HL-60 (cell line): ENCODE results near the gene PSMD2.

Source experiments
- CTCF ChIP-seq: IDR thresholded peaks from one replicate; pipeline ENCODE4 v1.5.1; 2011; ENCODE audit warnings: low read length, control low read depth, inconsistent platforms; ENCODE audit not compliant: insufficient read depth
- GABPA ChIP-seq: IDR thresholded peaks from 2 replicates; pipeline ENCODE4 v1.6.1; 2012; ENCODE audit warnings: low read depth
- POLR2AphosphoS5 ChIP-seq: IDR thresholded peaks from 2 replicates; pipeline ENCODE4 v1.6.1; 2012; ENCODE audit warnings: low read depth
- REST ChIP-seq: IDR thresholded peaks from 2 replicates; pipeline ENCODE4 v1.6.1; 2012; ENCODE audit warnings: low read depth; ENCODE audit not compliant: insufficient replicate concordance
- SPI1 ChIP-seq: IDR thresholded peaks from 2 replicates; pipeline ENCODE4 v1.6.1; 2012; ENCODE audit warnings: low read depth, mild to moderate bottlenecking, borderline replicate concordance

- TF ChIP-seq REST = no peak
- no peak for TF ChIP-seq CTCF
- TF ChIP-seq SPI1 = no peak
- TF ChIP-seq POLR2AphosphoS5 = no peak
- TF ChIP-seq GABPA = no peak
These were observed 34.1 kb downstream of the PSMD2 start for GRCh38 chr3:184333190-184333589.
